ENCODE results near the gene MFSD12.
"Not testable (repeated sequence)": the region's sequence is repeated elsewhere in the genome, so short reads cannot be mapped to it uniquely, and the experiment has no call there.

The MFSD12 gene

GRCh38 chr19:3512562-3513228 lies 44.7 kb downstream of the MFSD12 start:
- TF ChIP-seq CTCF (IDR thresholded peaks at IDR 0.05; ENCODE audit: control insufficient read depth, insufficient read depth, low read depth, low read length, missing control alignments): no peak
- no peak for DNase-seq (ENCODE audit: low read depth)
- no peak overlapping the region for H3K4me3 ChIP-seq (ENCODE audit: control insufficient read depth, low read depth, low read length)

- TF ChIP-seq CTCF (IDR thresholded peaks at IDR 0.05; ENCODE audit: control insufficient read depth, insufficient read depth, low read depth, low read length, missing control alignments): no peak
- DNase-seq (ENCODE audit: low read depth): no peak
- no peak overlapping the region for H3K4me3 ChIP-seq (ENCODE audit: control insufficient read depth, low read depth, low read length)
Measured at GRCh38 chr19:3511506-3512251, 45.7 kb downstream of the MFSD12 start.

- DNase-seq (ENCODE audit: low read depth): no peak
- TF ChIP-seq CTCF (IDR thresholded peaks at IDR 0.05; ENCODE audit: control insufficient read depth, insufficient read depth, low read depth, low read length, missing control alignments): no peak
- no peak overlapping the region for H3K4me3 ChIP-seq (ENCODE audit: control insufficient read depth, low read depth, low read length)
Measured at GRCh38 chr19:3510727-3511126, 46.7 kb downstream of the MFSD12 start.

GRCh38 chr19:3509566-3509989 lies 47.8 kb downstream of the MFSD12 start:
- DNase-seq (ENCODE audit: low read depth): no peak
- TF ChIP-seq CTCF (IDR thresholded peaks at IDR 0.05; ENCODE audit: control insufficient read depth, insufficient read depth, low read depth, low read length, missing control alignments): no peak
- no peak overlapping the region for H3K4me3 ChIP-seq (ENCODE audit: control insufficient read depth, low read depth, low read length)

- TF ChIP-seq CTCF (IDR thresholded peaks at IDR 0.05; ENCODE audit: control insufficient read depth, insufficient read depth, low read depth, low read length, missing control alignments): no peak
- DNase-seq (ENCODE audit: low read depth): no peak
- H3K4me3 ChIP-seq (ENCODE audit: control insufficient read depth, low read depth, low read length): no peak overlapping the region
Measured at GRCh38 chr19:3508771-3509535, 48.4 kb downstream of the MFSD12 start.

GRCh38 chr19:3508121-3508661 lies 49.2 kb downstream of the MFSD12 start:
- H3K4me3 ChIP-seq (ENCODE audit: control insufficient read depth, low read depth, low read length); DNase-seq (ENCODE audit: low read depth): not testable (repeated sequence)

All from AG09309 (cell line).